DND-41 (cell line): ENCODE results near the gene PACSIN1.

Experiments
- ATAC-seq: fragments of 200-7000 bp; cut with Tn5 transposase; 3 replicates; pipeline ENCODE4 v1.9.1; 2021; ENCODE audit warnings: low read depth; ENCODE audit not compliant: insufficient read depth
- DNase-seq: peaks from one replicate; pipeline ENCODE4 v3.0.0-alpha.2; 2020
- H2AFZ ChIP-seq: 2 replicates; pipeline ENCODE4 v1.6.0; 2012; ENCODE audit warnings: low read depth, low read length
- H3K27ac ChIP-seq: 2 replicates; pipeline ENCODE4 v1.5.1; 2012; ENCODE audit warnings: low read length, inconsistent platforms
- H3K27me3 ChIP-seq: fragments of 200-600 bp; sonication (generic); 2 replicates; pipeline ENCODE4 v1.6.0; 2012; ENCODE audit warnings: low read length, mild to moderate bottlenecking, inconsistent platforms; ENCODE audit not compliant: insufficient read depth, poor library complexity
- H3K36me3 ChIP-seq: 2 replicates; pipeline ENCODE4 v1.5.1; 2012; ENCODE audit warnings: low read length, inconsistent platforms; ENCODE audit not compliant: insufficient read depth
- H3K4me1 ChIP-seq: 2 replicates; pipeline ENCODE4 v1.5.1; 2012; ENCODE audit warnings: mild to moderate bottlenecking, low read length; ENCODE audit not compliant: insufficient read depth
- H3K4me2 ChIP-seq: 2 replicates; pipeline ENCODE4 v1.6.0; 2012; ENCODE audit warnings: mild to moderate bottlenecking, moderate library complexity, low read length, inconsistent platforms; ENCODE audit not compliant: insufficient read depth
- H3K4me3 ChIP-seq, 2 experiments: fragments of 200-600 bp in 1 of 2; shearing (Covaris generic) in 1 of 2; 2 replicates each; pipeline ENCODE4 v1.5.1; 2012 to 2016; ENCODE audit warnings: inconsistent platforms in 2 of 2, low read length in 2 of 2, mild to moderate bottlenecking in 2 of 2, low read depth in 1 of 2, moderate library complexity in 1 of 2
- H3K79me2 ChIP-seq: 2 replicates; pipeline ENCODE4 v1.6.0; 2012; ENCODE audit warnings: low read length, inconsistent platforms; ENCODE audit not compliant: insufficient read depth
- H3K9ac ChIP-seq: 2 replicates; pipeline ENCODE4 v1.6.0; 2012; ENCODE audit warnings: low read depth, mild to moderate bottlenecking, inconsistent platforms, low read length, moderate library complexity
- H3K9me3 ChIP-seq: 2 replicates; pipeline ENCODE4 v1.5.1; 2012; ENCODE audit warnings: low read length, moderate library complexity, mild to moderate bottlenecking, inconsistent platforms; ENCODE audit not compliant: insufficient read depth, severe bottlenecking
- H4K20me1 ChIP-seq: 2 replicates; pipeline ENCODE4 v1.6.0; 2012; ENCODE audit warnings: low read length; ENCODE audit not compliant: insufficient read depth
- EZH2 ChIP-seq: IDR thresholded peaks from 3 replicates; pipeline ENCODE4 v1.6.1; 2012; ENCODE audit warnings: borderline replicate concordance, low read depth, mild to moderate bottlenecking, moderate library complexity, low read length, inconsistent platforms; ENCODE audit not compliant: severe bottlenecking
- TF ChIP-seq, protein P1 (sequence below): IDR thresholded peaks from 2 replicates; pipeline ENCODE4 v1.5.1; 2012; ENCODE audit warnings: borderline replicate concordance, low read length, moderate library complexity, mild to moderate bottlenecking; ENCODE audit not compliant: poor library complexity, severe bottlenecking; ENCODE audit errors: extremely low read depth

Gene PACSIN1

DNA sequence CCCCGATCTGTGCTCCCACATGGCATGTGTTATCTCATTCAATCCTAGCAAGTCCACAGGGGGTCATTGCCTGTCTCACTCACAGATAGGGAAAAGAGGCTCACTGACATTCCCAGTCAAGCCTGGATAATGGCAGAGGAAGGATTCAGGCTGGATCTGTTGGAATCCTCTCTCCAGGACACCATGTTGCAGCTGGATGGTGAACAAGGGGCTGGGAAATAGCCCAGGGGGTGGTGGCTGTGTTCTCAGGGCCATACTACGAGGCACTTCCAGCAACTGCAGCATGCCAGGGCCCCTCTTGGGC lies 95.3 kb downstream of the PACSIN1 start:
- ATAC-seq (no peak), DNase-seq (no peak)
- Histone ChIP-seq H3K27ac (no peak overlapping the region), H3K9ac (no peak overlapping the region), H3K4me2 (no peak overlapping the region), H4K20me1 (peaks cover 7% of the 10 kb centered on the region; the same call in 1 of the 2 replicates), H3K79me2 (no peaks in the 10 kb centered on the region), H2AFZ (no peak overlapping the region), H3K27me3 (no peaks in the 10 kb centered on the region), H3K9me3 (peaks cover 4% of the 10 kb centered on the region), H3K36me3 (no peaks in the 10 kb centered on the region), H3K4me1 (no peaks in the 10 kb centered on the region), H3K4me3 (no peak overlapping the region)
- TF ChIP-seq EZH2, result no peak
- TF ChIP-seq, protein P1, sequence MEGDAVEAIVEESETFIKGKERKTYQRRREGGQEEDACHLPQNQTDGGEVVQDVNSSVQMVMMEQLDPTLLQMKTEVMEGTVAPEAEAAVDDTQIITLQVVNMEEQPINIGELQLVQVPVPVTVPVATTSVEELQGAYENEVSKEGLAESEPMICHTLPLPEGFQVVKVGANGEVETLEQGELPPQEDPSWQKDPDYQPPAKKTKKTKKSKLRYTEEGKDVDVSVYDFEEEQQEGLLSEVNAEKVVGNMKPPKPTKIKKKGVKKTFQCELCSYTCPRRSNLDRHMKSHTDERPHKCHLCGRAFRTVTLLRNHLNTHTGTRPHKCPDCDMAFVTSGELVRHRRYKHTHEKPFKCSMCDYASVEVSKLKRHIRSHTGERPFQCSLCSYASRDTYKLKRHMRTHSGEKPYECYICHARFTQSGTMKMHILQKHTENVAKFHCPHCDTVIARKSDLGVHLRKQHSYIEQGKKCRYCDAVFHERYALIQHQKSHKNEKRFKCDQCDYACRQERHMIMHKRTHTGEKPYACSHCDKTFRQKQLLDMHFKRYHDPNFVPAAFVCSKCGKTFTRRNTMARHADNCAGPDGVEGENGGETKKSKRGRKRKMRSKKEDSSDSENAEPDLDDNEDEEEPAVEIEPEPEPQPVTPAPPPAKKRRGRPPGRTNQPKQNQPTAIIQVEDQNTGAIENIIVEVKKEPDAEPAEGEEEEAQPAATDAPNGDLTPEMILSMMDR, result no peak

DNA sequence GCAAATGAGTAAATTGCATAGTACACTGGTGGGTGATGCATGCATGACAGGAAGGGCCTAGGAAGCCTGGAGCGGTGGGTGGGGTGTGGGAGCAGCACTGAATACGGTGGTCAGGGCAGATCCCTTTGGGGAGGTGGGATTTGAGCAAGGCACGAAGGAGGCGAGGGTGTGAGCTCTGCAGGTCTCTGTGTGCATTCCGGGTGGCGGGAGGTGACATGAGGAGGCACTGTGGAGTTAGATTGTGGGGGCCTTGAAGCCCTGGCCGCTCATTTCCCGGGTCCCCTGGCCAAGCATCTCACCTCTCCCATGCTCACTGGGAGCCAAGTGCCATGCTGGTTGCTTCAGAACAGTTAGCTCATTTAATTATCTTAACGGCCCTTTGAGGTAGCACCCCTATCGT lies 96.5 kb downstream of the PACSIN1 start:
- no peaks in the 10 kb centered on the region for H3K27me3 ChIP-seq
- DNase-seq (no peak), ATAC-seq (no peak)
- no peak overlapping the region for H2AFZ ChIP-seq
- H3K36me3 ChIP-seq, result no peaks in the 10 kb centered on the region
- H4K20me1 ChIP-seq, result 0 out of 2 replicates have a peak, but pooled peaks cover 3% of the 10 kb centered on the region
- H3K9ac ChIP-seq, result no peak overlapping the region
- no peak overlapping the region for H3K4me2 ChIP-seq
- TF ChIP-seq, protein P1, result no peak
- TF ChIP-seq EZH2, result no peak
- H3K4me3 ChIP-seq, result no peak overlapping the region
- no peaks in the 10 kb centered on the region for H3K4me1 ChIP-seq
- peaks cover 4% of the 10 kb centered on the region for H3K9me3 ChIP-seq
- no peak overlapping the region for H3K27ac ChIP-seq
- H3K79me2 ChIP-seq, result no peaks in the 10 kb centered on the region

DNA sequence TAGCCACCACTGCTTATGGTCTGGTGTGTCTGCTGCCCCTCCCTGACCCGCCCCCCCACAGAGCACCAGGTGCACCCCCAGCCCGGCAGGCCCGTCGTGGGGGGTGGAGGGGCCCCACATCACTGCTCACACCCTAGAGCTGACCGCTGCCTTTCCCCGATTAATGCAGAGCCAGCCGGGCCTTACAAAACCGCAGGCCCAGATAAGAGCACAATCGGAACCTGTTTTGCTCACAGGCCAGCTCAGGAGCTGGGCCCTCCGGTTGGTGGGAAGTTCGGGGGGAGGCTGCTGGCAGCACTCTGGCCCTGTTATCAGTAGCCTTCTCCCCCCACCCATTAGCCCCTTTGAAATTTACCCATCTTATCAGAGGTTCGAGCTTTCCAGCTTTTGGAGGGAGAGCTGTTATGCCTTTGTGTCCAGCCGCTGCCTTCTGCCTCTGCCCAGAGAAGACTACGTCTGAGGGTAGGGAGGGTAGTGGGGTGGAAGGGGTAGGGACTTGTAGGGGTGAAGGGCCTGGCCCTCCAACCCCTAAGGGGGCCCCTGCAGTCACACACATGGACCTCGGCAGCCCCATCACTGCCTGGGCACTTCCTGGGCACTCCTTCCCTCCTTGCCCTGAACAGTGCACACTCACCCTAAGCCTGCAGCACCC lies 97.1 kb downstream of the PACSIN1 start:
- ATAC-seq (no peak), DNase-seq (no peak)
- TF ChIP-seq EZH2, result no peak
- TF ChIP-seq, protein P1, result no peak
- no peak overlapping the region for H3K27ac ChIP-seq
- no peak overlapping the region for H3K4me3 ChIP-seq
- no peak overlapping the region for H3K9ac ChIP-seq
- H3K4me2 ChIP-seq, result no peak overlapping the region
- 0 out of 2 replicates have a peak, but pooled peaks cover 3% of the 10 kb centered on the region for H4K20me1 ChIP-seq
- no peaks in the 10 kb centered on the region for H3K36me3 ChIP-seq
- H3K79me2 ChIP-seq, result no peaks in the 10 kb centered on the region
- H2AFZ ChIP-seq, result no peak overlapping the region
- H3K9me3 ChIP-seq, result peaks cover 4% of the 10 kb centered on the region
- H3K27me3 ChIP-seq, result no peaks in the 10 kb centered on the region
- no peaks in the 10 kb centered on the region for H3K4me1 ChIP-seq
